K562 (cell line): ENCODE data around the gene TMEM92. TPM values are rescaled to one million over a fixed set of nuclear protein-coding genes. Genes with fewer than 3 reads are reported as not detected.

Experiments used
- ATF3 ChIP-seq, 2 experiments: fragments of 450-650 bp in 1 of 2; sonication (generic) in 1 of 2; formaldehyde crosslinking in 1 of 2; IDR thresholded peaks in 1 of 2; conservative IDR thresholded peaks in 1 of 2; 2 replicates each; pipeline versions ENCODE4 v1.6.1 to v1.8.1; 2016 to 2023; ENCODE audit warnings: mild to moderate bottlenecking in 2 of 2, moderate library complexity in 2 of 2, inconsistent platforms in 1 of 2, missing genetic modification reagents in 1 of 2
- ATF4 ChIP-seq: fragments of 450-650 bp; formaldehyde crosslinking; IDR thresholded peaks from 2 replicates; pipeline ENCODE4 v1.4.0; 2022; ENCODE audit warnings: mild to moderate bottlenecking, moderate library complexity
- CHD7 ChIP-seq: fragments of 200-600 bp; sonication (generic); IDR thresholded peaks from one replicate; pipeline ENCODE4 v1.6.1; 2012; ENCODE audit warnings: mild to moderate bottlenecking, low read depth, low read length, inconsistent platforms
- EP300 ChIP-seq: IDR thresholded peaks from 2 replicates; pipeline ENCODE4 v1.6.1; 2012; ENCODE audit warnings: low read length, improper control_type of control experiment
- FOXK2 ChIP-seq, 2 experiments: fragments of 450-650 bp; IDR thresholded peaks in 1 of 2; conservative IDR thresholded peaks in 1 of 2; 2 replicates each; pipeline ENCODE4 v1.6.1; 2016; ENCODE audit warnings: low read depth in 2 of 2, mild to moderate bottlenecking in 1 of 2
- SETDB1 ChIP-seq: IDR thresholded peaks from one replicate; pipeline ENCODE4 v1.6.1; 2012; ENCODE audit warnings: low read length, control low read depth, inconsistent platforms
- SIN3B ChIP-seq: fragments of 450-650 bp; IDR thresholded peaks from 2 replicates; pipeline ENCODE4 v1.6.1; 2017; ENCODE audit warnings: low read depth, mild to moderate bottlenecking, moderate library complexity
- SMC3 ChIP-seq: conservative IDR thresholded peaks from 2 replicates; pipeline ENCODE4 v1.6.1; 2011; ENCODE audit warnings: low read depth, low read length, improper control_type of control experiment; ENCODE audit not compliant: insufficient read depth
- SRSF9 ChIP-seq: fragments of 200-400 bp; formaldehyde crosslinking; IDR thresholded peaks from 2 replicates; pipeline ENCODE4 v1.6.1; 2017; ENCODE audit warnings: low read depth, low read length, borderline replicate concordance
- THRB ChIP-seq: fragments of 450-650 bp; formaldehyde crosslinking; conservative IDR thresholded peaks from 2 replicates; pipeline ENCODE4 v1.4.0; 2022; ENCODE audit warnings: mild to moderate bottlenecking, missing genetic modification characterization
- polyA plus RNA-seq, 8 experiments: library from polyadenylated mRNA; depleted of rRNA in 4 of 8; stranded (reverse) in 5 of 8; unstranded in 3 of 8; fragments of >200 nt; fragmentation: Nextera tagmentation in 2 of 8; fragmentation: Illumina TruSeq in 1 of 8; extraction: Ambion mirVana in 2 of 8; extraction: Trizol in 1 of 8; gene quantifications; 2 replicates each; pipeline versions ENCODE4 v1.2.1 to v1.2.3, GENCODE V29; 2011 to 2014; ENCODE audit warnings: inconsistent platforms in 1 of 8, missing spikeins in 1 of 8
- total RNA-seq, 7 experiments: library from RNA; depleted of rRNA in 6 of 7; stranded (reverse); fragments of >200 nt in 6 of 7; fragmentation: Illumina TruSeq in 2 of 7; extraction: Trizol in 2 of 7; gene quantifications; 2 replicates each; pipeline versions ENCODE4 v1.2.1 to v1.2.3, GENCODE V29; 2011 to 2021; ENCODE audit warnings: low replicate concordance in 1 of 7

TMEM92 gene
- total and polyA plus RNA-seq, 9 of the 15 experiments (the other 6 are each of a cell fraction or from before 2014, with no cell fraction given): 0.14 to 2.1 (median 0.40) TPM

- TF ChIP-seq THRB (CRISPR knock-in tag) (0 out of 2 replicates have a peak, but pooled peaks have one; percentile 10), FOXK2 (conservative IDR thresholded peaks at IDR 0.05 in 1 of 2, IDR thresholded peaks at IDR 0.05 in 1 of 2; ENCODE audit: low read depth in 2 of 2) (0 out of 4 replicates have a peak, but pooled peaks have one; percentile 21 to 33), SMC3 (peak; percentile 61), ATF4 (CRISPR knock-in tag) (no peak), CHD7 (no peak), SIN3B (0 out of 2 replicates have a peak, but pooled peaks have one; percentile 18), SETDB1 (no peak), SRSF9 (no peak), ATF3 (IDR thresholded peaks at IDR 0.05) (no peak), ATF3 (CRISPR knock-in tag; conservative IDR thresholded peaks at IDR 0.05) (no peak), EP300 (no peak)
Measured at GRCh38 chr17:50272711-50273653, 1.3 kb upstream of the TMEM92 start (continued).
